Right atrium auricular region (tissue), 2 donors: Measurements from ENCODE around the gene DNAI1. TPM values are rescaled to one million over a fixed set of nuclear protein-coding genes. Genes with fewer than 3 reads are reported as not detected.
"Not testable (repeated sequence)": the region's sequence is repeated elsewhere in the genome, so short reads cannot be mapped to it uniquely, and the experiment has no call there.

ENCODE experiments used
- DNase-seq: peaks from one replicate; pipeline ENCODE4 v3.0.0-alpha.2; 2019; ENCODE audit warnings: low spot score
- H3K27ac ChIP-seq, 2 donors: fragments of 200-600 bp; sonication (generic); 1 replicate in 1 of 2; 2 replicates in 1 of 2; pipeline ENCODE4 v1.5.1; 2016 to 2019
- H3K27me3 ChIP-seq, 2 donors: fragments of 200-600 bp; sonication (generic); one replicate each; pipeline versions ENCODE4 v1.5.1 to v1.6.0; 2017 to 2019
- H3K36me3 ChIP-seq: fragments of 200-600 bp; sonication (generic); one replicate; pipeline ENCODE4 v1.5.1; 2016
- H3K4me1 ChIP-seq, 2 donors: fragments of 200-600 bp; sonication (generic); one replicate each; pipeline versions ENCODE4 v1.5.1 to v1.6.0; 2017 to 2019
- H3K4me3 ChIP-seq, 2 donors: fragments of 200-600 bp; sonication (generic); 1 replicate in 1 of 2; 2 replicates in 1 of 2; pipeline ENCODE4 v1.5.1; 2017 to 2019; ENCODE audit warnings: mild to moderate bottlenecking in 1 of 2, moderate library complexity in 1 of 2
- H3K9me3 ChIP-seq, 2 donors: fragments of 200-600 bp; sonication (generic); one replicate each; pipeline ENCODE4 v1.5.1; 2019
- total RNA-seq, 2 donors: library from RNA; depleted of rRNA; stranded (reverse); fragments of >200 nt; gene quantifications; one replicate each; pipeline ENCODE4 v1.1.0, GENCODE V29; 2016
- TF ChIP-seq, protein P1 (sequence below), 2 donors: fragments of 200-600 bp; sonication (generic); IDR thresholded peaks; one replicate each; pipeline ENCODE4 v1.5.1; 2019; ENCODE audit warnings: antibody characterized with exemption in 2 of 2

The DNAI1 gene
- total RNA-seq, 2 donors from 2014 or later: not detected

DNA sequence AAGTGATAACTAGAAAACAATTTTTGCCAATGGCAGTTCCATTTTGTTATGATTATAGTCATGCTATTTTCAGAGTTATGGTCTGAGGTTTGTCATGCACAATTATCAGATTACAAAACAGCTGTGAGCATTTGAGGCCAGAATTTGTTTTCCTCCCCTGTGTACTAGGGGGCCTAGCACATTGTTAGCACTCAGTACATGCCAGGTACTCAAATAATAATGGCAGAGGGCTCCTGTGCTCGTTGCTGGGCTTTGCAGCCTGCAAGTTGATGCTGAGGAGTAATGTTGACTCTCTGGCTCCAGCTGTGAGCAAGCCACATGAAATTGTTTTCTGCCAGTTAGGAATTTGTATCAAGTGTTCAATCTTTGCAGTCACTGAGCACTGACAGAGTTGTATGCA is 6.9 kb downstream of the DNAI1 start:
- Histone ChIP-seq H3K9me3 (no peaks in the 10 kb centered on the region), H3K4me1 (no peaks in the 10 kb centered on the region), H3K27me3 (no peaks in the 10 kb centered on the region), H3K27ac (no peak overlapping the region), H3K4me3 (no peak overlapping the region), H3K36me3 (no peaks in the 10 kb centered on the region)
- TF ChIP-seq, protein P1, sequence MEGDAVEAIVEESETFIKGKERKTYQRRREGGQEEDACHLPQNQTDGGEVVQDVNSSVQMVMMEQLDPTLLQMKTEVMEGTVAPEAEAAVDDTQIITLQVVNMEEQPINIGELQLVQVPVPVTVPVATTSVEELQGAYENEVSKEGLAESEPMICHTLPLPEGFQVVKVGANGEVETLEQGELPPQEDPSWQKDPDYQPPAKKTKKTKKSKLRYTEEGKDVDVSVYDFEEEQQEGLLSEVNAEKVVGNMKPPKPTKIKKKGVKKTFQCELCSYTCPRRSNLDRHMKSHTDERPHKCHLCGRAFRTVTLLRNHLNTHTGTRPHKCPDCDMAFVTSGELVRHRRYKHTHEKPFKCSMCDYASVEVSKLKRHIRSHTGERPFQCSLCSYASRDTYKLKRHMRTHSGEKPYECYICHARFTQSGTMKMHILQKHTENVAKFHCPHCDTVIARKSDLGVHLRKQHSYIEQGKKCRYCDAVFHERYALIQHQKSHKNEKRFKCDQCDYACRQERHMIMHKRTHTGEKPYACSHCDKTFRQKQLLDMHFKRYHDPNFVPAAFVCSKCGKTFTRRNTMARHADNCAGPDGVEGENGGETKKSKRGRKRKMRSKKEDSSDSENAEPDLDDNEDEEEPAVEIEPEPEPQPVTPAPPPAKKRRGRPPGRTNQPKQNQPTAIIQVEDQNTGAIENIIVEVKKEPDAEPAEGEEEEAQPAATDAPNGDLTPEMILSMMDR (IDR thresholded peaks at IDR 0.05): no peak
- DNase-seq: no peak

DNA sequence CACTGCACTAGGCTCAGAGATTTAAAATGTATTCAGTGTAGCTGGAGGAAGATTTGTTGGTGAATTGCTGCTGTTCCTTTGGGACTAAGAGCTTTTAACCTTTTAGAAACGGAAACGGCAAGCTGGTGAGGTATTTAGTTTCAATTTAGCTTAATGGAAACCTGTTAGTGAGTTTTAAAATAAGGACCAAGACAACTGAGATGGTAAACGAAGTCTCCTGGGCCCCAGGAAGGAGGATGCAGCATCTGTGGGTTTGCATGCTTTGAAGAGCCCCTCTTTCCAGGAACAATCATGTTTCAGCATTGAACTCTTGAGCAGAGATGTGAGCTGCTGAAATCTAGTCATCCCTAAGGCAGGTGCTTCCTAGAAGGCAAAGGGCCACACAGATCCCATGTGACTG is 16.5 kb downstream of the DNAI1 start:
- no peaks in the 10 kb centered on the region for H3K9me3 ChIP-seq
- no peaks in the 10 kb centered on the region for H3K36me3 ChIP-seq
- H3K4me1 ChIP-seq: no peaks in the 10 kb centered on the region
- no peak for DNase-seq
- no peak overlapping the region for H3K27ac ChIP-seq
- no peak overlapping the region for H3K4me3 ChIP-seq
- H3K27me3 ChIP-seq: no peaks in the 10 kb centered on the region
- TF ChIP-seq, protein P1 (IDR thresholded peaks at IDR 0.05): no peak

DNA sequence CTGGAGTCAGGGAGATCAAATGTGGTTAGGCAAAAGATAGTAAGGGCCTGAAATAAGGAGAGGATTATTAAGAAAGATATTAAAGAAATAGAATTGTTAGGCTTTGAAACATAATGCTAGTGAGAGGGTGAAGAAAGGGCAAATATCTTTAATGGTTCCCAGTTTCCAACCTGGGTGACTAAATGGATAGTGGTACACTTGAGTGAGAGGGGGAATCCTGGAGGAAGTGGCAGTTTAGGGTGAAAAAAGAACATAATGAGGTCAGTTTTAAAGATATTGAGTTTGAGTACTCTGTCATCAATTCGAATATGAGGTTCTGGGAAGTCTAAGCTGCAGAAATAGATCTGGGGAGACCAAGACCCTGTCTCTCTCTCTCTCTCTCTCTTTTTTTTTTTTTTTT is 18.9 kb downstream of the DNAI1 start:
- no peak for DNase-seq
- H3K27me3 ChIP-seq: no peaks in the 10 kb centered on the region
- no peak overlapping the region for H3K4me3 ChIP-seq
- no peaks in the 10 kb centered on the region for H3K9me3 ChIP-seq
- TF ChIP-seq, protein P1 (IDR thresholded peaks at IDR 0.05): no peak
- no peaks in the 10 kb centered on the region for H3K4me1 ChIP-seq
- H3K27ac ChIP-seq: no peak overlapping the region
- no peaks in the 10 kb centered on the region for H3K36me3 ChIP-seq

DNA sequence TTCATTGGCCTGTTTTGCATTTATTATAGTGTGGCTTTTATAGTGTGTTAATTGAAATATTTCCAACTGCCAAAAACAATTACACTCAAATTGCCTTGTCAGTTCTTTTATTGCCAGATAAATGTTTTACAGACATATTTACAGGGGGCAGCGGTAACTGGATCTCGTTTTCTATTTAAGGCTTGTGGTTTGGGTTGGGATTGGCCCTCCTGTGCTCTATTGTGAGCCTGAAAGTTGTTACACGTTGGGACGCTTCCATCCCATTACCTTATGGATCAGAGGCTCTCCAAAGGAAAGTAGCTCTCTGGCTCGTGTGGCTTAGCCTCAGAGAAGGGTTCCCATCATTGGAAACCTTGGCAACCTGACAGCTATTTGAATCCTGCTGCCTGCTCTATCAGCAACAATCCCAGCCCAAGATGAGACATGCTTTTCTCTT is 20.8 kb downstream of the DNAI1 start:
- Histone ChIP-seq H3K4me1 (no peaks in the 10 kb centered on the region), H3K4me3 (no peak overlapping the region), H3K27ac (no peak overlapping the region), H3K27me3 (no peaks in the 10 kb centered on the region), H3K9me3 (no peaks in the 10 kb centered on the region), H3K36me3 (no peaks in the 10 kb centered on the region)
- DNase-seq: no peak
- TF ChIP-seq, protein P1 (IDR thresholded peaks at IDR 0.05): no peak

DNA sequence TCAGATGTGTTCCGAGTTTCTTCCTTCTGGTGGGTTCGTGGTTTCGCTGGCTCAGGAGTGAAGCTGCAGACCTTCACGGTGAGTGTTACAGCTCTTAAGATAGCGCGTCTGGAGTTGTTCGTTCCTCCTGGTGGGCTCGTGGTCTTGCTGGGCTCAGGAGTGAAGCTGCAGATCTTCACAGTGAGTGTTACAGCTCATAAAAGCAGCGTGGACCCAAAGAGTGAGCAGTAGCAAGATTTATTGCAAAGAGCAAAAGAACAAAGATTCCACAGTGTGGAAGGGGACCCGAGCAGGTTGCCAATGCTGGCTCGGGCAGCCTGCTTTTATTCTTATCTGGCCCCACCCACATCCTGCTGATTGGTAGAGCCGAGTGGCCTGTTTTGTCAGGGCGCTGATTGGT is 23.0 kb downstream of the DNAI1 start:
- not testable (repeated sequence) for DNase-seq, H3K27ac ChIP-seq, H3K36me3 ChIP-seq, H3K4me3 ChIP-seq, H3K27me3 ChIP-seq, H3K4me1 ChIP-seq, H3K9me3 ChIP-seq

DNA sequence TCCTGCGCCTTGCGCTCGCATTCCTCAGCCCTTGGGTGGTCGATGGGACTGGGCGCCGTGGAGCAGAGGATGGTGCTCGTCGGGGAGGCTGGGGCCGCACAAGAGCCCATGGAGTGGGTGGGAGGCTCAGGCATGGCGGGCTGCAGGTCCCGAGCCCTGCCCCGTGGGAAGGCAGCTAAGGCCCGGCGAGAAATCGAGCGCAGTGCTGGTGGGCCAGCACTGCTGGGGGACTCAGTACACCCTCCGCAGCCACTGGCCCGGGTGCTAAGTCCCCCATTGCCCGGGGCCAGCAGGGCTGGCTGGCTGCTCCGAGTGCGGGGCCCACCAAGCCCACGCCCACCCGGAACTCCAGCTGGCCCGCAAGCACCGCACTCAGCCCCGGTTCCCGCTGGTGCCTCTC is 24.1 kb downstream of the DNAI1 start:
- not testable (repeated sequence) for H3K9me3 ChIP-seq, DNase-seq, H3K27ac ChIP-seq, H3K4me3 ChIP-seq, H3K27me3 ChIP-seq, H3K36me3 ChIP-seq, H3K4me1 ChIP-seq

DNA sequence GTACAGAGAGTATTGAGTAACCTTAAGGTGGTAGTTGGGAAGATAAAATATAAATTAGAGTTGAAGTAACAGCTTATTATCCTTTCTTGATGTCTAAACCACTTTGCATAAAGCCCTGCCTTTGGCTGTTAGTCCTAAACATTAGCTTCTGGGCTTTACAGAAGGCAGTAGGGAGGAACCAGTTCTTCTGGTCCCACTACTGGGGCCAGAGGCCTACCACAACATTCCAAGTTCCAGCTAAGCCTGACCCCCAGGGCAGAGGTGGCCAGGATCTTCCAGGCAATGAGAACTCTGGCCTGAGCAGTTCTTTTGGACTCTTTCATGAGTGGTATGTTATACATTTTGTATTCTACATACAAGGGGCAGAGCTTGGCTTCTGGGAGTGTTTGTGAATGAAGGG is 26.1 kb downstream of the DNAI1 start:
- Histone ChIP-seq H3K27me3 (no peaks in the 10 kb centered on the region), H3K36me3 (no peaks in the 10 kb centered on the region), H3K4me3 (no peak overlapping the region), H3K27ac (no peak overlapping the region), H3K9me3 (no peaks in the 10 kb centered on the region), H3K4me1 (no peaks in the 10 kb centered on the region)
- DNase-seq: no peak
- TF ChIP-seq, protein P1 (IDR thresholded peaks at IDR 0.05): no peak
